Type B pancreatic cell (in vitro differentiated cells): ENCODE measurements around the gene ALDH4A1. TPM values are rescaled to one million over a fixed set of nuclear protein-coding genes. Genes with fewer than 3 reads are reported as not detected.

Experiments used
- DNase-seq: peaks from one replicate; pipeline ENCODE4 v3.0.0; 2021; ENCODE audit warnings: mixed read lengths; ENCODE audit not compliant: unreplicated experiment; ENCODE audit errors: extremely low spot score
- H3K27ac Mint-ChIP-seq: 2 replicates; pipeline ENCODE4 v1.8.0; 2021; ENCODE audit warnings: mild to moderate bottlenecking, mixed read lengths
- H3K27me3 Mint-ChIP-seq: 2 replicates; pipeline ENCODE4 v1.8.0; 2021; ENCODE audit warnings: mixed read lengths
- H3K36me3 Mint-ChIP-seq: 2 replicates; pipeline ENCODE4 v1.8.0; 2021; ENCODE audit warnings: mixed read lengths
- H3K4me1 Mint-ChIP-seq: one replicate; pipeline ENCODE4 v1.8.0; 2021; ENCODE audit warnings: mixed read lengths; ENCODE audit not compliant: unreplicated experiment
- H3K4me3 Mint-ChIP-seq: 2 replicates; pipeline ENCODE4 v1.8.0; 2021; ENCODE audit warnings: mild to moderate bottlenecking, mixed read lengths
- H3K9me3 Mint-ChIP-seq: 2 replicates; pipeline ENCODE4 v1.8.0; 2021; ENCODE audit warnings: mixed read lengths
- total RNA-seq: library from RNA; stranded (reverse); gene quantifications from 2 replicates; pipeline ENCODE4 v1.2.1, GENCODE V29; 2021; ENCODE audit warnings: low replicate concordance
- TF ChIP-seq, protein P1 (sequence below): fragments of 200-600 bp; sonication (generic); conservative IDR thresholded peaks from 2 replicates; pipeline ENCODE4 v1.5.0; 2021; ENCODE audit warnings: antibody characterized with exemption, mild to moderate bottlenecking

The ALDH4A1 gene
- total RNA-seq, 1 donor from 2014 or later, result 26.7 TPM

GRCh38 chr1:18936814-18937481 is 34.6 kb upstream of the ALDH4A1 start:
- Mint-ChIP-seq H3K9me3 (no peaks in the 10 kb centered on the region), H3K27me3 (peaks cover 3% of the 10 kb centered on the region), H3K4me1 (peaks cover 29% of the 10 kb centered on the region), H3K4me3 (no peak overlapping the region), H3K27ac (no peak overlapping the region), H3K36me3 (no peaks in the 10 kb centered on the region)
- TF ChIP-seq, protein P1, sequence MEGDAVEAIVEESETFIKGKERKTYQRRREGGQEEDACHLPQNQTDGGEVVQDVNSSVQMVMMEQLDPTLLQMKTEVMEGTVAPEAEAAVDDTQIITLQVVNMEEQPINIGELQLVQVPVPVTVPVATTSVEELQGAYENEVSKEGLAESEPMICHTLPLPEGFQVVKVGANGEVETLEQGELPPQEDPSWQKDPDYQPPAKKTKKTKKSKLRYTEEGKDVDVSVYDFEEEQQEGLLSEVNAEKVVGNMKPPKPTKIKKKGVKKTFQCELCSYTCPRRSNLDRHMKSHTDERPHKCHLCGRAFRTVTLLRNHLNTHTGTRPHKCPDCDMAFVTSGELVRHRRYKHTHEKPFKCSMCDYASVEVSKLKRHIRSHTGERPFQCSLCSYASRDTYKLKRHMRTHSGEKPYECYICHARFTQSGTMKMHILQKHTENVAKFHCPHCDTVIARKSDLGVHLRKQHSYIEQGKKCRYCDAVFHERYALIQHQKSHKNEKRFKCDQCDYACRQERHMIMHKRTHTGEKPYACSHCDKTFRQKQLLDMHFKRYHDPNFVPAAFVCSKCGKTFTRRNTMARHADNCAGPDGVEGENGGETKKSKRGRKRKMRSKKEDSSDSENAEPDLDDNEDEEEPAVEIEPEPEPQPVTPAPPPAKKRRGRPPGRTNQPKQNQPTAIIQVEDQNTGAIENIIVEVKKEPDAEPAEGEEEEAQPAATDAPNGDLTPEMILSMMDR, result no peak
- DNase-seq, result no peak

DNA sequence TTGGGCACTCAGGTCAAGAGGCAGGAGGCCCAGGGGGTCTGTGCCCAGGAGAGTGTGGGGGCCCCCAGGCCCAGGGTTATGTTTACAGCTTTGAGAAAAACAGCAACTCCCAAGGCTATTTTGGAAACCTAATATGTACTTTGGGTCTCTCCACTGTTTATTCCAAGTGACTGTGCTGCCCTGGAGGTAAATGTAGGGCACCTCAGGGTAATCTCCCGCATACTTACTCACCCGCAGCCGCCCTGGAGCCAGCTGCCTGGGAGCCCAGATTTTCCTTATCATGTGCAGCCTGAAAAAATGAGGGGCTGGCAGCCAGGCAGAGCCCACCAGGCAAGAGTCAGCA is 34.1 kb upstream of the ALDH4A1 start:
- no peaks in the 10 kb centered on the region for H3K9me3 Mint-ChIP-seq
- no peak for DNase-seq
- H3K27ac Mint-ChIP-seq, result no peak overlapping the region
- H3K4me1 Mint-ChIP-seq, result peaks cover 27% of the 10 kb centered on the region
- TF ChIP-seq, protein P1, result no peak
- no peaks in the 10 kb centered on the region for H3K36me3 Mint-ChIP-seq
- no peak overlapping the region for H3K4me3 Mint-ChIP-seq
- H3K27me3 Mint-ChIP-seq, result peaks cover 3% of the 10 kb centered on the region

DNA sequence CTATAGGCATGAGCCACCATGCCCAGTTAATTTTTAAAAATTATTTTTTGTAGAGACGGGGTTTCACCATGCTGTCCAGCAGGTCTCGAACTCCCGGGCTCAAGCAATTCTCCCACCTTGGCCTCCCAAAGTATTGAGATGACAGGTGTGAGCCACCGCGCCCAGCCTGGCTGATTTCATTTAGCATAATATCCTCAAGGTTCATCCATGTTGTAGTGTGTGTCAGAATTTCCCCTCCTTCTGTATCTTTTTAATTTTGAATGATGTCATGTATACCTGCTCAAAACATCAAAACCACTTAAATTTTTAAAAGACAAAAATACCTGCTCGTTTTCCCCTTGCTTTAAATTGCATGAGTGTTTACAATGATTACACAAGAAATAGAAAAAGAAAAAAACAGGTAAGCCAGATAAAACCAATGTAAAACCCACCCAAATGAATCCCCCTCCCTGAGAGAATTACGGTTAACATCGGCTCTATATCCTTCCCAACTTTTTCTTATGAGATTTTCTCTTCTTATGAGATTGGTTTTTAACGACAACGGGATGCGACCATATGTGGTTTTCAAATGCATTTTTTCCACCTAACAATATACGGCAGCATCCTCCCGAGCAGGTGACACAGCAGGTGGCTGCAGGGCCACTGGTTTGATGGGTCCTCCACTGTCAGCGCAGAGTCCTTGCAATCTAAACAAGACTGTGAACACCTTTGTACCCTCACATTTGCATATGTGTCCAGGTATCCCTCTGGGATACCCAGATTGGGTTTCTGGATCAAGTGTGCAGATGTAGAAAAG is 32.0 kb upstream of the ALDH4A1 start:
- no peak for DNase-seq
- no peaks in the 10 kb centered on the region for H3K9me3 Mint-ChIP-seq
- H3K36me3 Mint-ChIP-seq, result no peaks in the 10 kb centered on the region
- H3K27ac Mint-ChIP-seq, result no peak overlapping the region
- no peak overlapping the region for H3K4me3 Mint-ChIP-seq
- H3K27me3 Mint-ChIP-seq, result peaks cover 3% of the 10 kb centered on the region
- H3K4me1 Mint-ChIP-seq, result peaks cover 13% of the 10 kb centered on the region
- TF ChIP-seq, protein P1, result no peak

DNA sequence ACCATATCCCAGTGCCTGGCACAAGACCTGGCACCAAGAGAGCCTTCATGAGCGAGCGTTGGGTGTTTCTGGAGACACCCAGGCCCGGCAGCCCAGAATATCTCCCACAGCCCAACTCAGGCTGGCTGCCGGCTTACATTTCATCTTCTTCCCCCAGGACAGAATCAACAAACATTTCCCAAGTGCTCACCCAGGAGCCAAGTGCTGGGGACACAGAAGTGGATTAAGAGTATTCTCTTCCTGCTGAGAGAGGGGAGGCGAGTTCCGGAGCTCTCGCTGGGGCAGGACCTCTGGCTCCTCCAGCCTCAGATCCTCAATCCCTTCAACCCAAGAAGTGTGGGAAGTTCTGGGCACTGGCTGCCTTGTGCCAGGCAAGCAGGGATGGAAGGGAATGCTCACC is 30.5 kb upstream of the ALDH4A1 start:
- Mint-ChIP-seq H3K4me3 (no peak overlapping the region), H3K27ac (no peak overlapping the region), H3K27me3 (peaks cover 3% of the 10 kb centered on the region), H3K36me3 (no peaks in the 10 kb centered on the region), H3K4me1 (peaks cover 14% of the 10 kb centered on the region), H3K9me3 (no peaks in the 10 kb centered on the region)
- DNase-seq, result no peak
- TF ChIP-seq, protein P1, result no peak

- Mint-ChIP-seq H3K9me3 (no peaks in the 10 kb centered on the region), H3K4me3 (no peak overlapping the region), H3K36me3 (no peaks in the 10 kb centered on the region), H3K4me1 (peaks cover 18% of the 10 kb centered on the region), H3K27ac (peak overlapping the region; percentile 36), H3K27me3 (peaks cover 3% of the 10 kb centered on the region)
- TF ChIP-seq, protein P1, result no peak
- no peak for DNase-seq
Measured at GRCh38 chr1:18932387-18932786, 30.0 kb upstream of the ALDH4A1 start.
